Epithelial cell of prostate (primary cell): ENCODE data around the gene THAP5.
"Not testable (repeated sequence)": the region's sequence is repeated elsewhere in the genome, so short reads cannot be mapped to it uniquely, and the experiment has no call there.

Experiments
- DNase-seq: peaks from one replicate; pipeline ENCODE4 v3.0.0-alpha.2; 2011; ENCODE audit warnings: low read depth, low spot score
- H3K27ac ChIP-seq: fragments of 450-650 bp; 2 replicates; pipeline ENCODE4 v1.5.1; 2017; ENCODE audit warnings: mild to moderate bottlenecking

The THAP5 gene

GRCh38 chr7:108538236-108538635 is 31.3 kb downstream of the THAP5 start:
- not testable (repeated sequence) for DNase-seq, H3K27ac ChIP-seq

GRCh38 chr7:108537229-108537628 is 32.3 kb downstream of the THAP5 start:
- no peak overlapping the region for H3K27ac ChIP-seq
- DNase-seq, result no peak

GRCh38 chr7:108535744-108536143 is 33.8 kb downstream of the THAP5 start:
- no peak overlapping the region for H3K27ac ChIP-seq
- no peak for DNase-seq

GRCh38 chr7:108535257-108535656 is 34.2 kb downstream of the THAP5 start:
- no peak for DNase-seq
- no peak overlapping the region for H3K27ac ChIP-seq

GRCh38 chr7:108533712-108534111 is 35.8 kb downstream of the THAP5 start:
- DNase-seq, result no peak
- H3K27ac ChIP-seq, result no peak overlapping the region

GRCh38 chr7:108529341-108529740 is 40.2 kb downstream of the THAP5 start:
- H3K27ac ChIP-seq, result no peak overlapping the region
- no peak for DNase-seq

- DNase-seq, result peak; percentile 80
- peak overlapping the region; percentile 97 for H3K27ac ChIP-seq
Measured at GRCh38 chr7:108528183-108528712, 41.3 kb downstream of the THAP5 start.

- DNase-seq, result no peak
- peak overlapping the region; percentile 97 for H3K27ac ChIP-seq
Measured at GRCh38 chr7:108526768-108527017, 42.8 kb downstream of the THAP5 start.

GRCh38 chr7:108525985-108526767 is 43.3 kb downstream of the THAP5 start, which contains the start of gene PNPLA8:
Gene PNPLA8, minus strand, starts transcription at chr7:108526135. Its CDS starts 10,644 bp downstream, at chr7:108515491.
- peak; percentile 98 for DNase-seq
- H3K27ac ChIP-seq, result peak within 1 kb of the TSS; percentile 97

GRCh38 chr7:108525327-108525984 is 44.0 kb downstream of the THAP5 start:
- DNase-seq, result peak; percentile 67
- peak overlapping the region; percentile 97 for H3K27ac ChIP-seq

- H3K27ac ChIP-seq, result no peak overlapping the region
Measured at GRCh38 chr7:108522780-108523179, 46.7 kb downstream of the THAP5 start.

GRCh38 chr7:108517951-108518350 is 51.6 kb downstream of the THAP5 start:
- DNase-seq, result no peak
- no peak overlapping the region for H3K27ac ChIP-seq

More at GRCh38 chr7:108522780-108523179, 46.7 kb downstream of the THAP5 start:
- no peak for DNase-seq

- no peak for DNase-seq
- no peak overlapping the region for H3K27ac ChIP-seq
Measured at GRCh38 chr7:108515630-108516029, 53.9 kb downstream of the THAP5 start.

GRCh38 chr7:108515013-108515412 is 54.5 kb downstream of the THAP5 start:
- H3K27ac ChIP-seq, result no peak overlapping the region
- DNase-seq, result no peak
